MM.1S (cell line): Measurements from ENCODE around the gene SLC51B.

Experiments
- EZH2 ChIP-seq: fragments of 300-600 bp; sonication (generic); optimal IDR thresholded peaks from 2 replicates; pipeline ENCODE3; 2017; ENCODE audit warnings: low read depth, mild to moderate bottlenecking, antibody characterized with exemption, low read length, mixed read lengths
- EZH2phosphoT487 ChIP-seq: fragments of 300-600 bp; sonication (generic); IDR thresholded peaks from 2 replicates; pipeline ENCODE4 v1.6.1; 2018; ENCODE audit warnings: antibody characterized with exemption, low read length
- TF ChIP-seq, protein P1 (sequence below): fragments of 300-600 bp; sonication (generic); IDR thresholded peaks from 2 replicates; pipeline ENCODE4 v1.5.1; 2016; ENCODE audit warnings: antibody characterized with exemption, low read length, mixed read lengths

DNA sequence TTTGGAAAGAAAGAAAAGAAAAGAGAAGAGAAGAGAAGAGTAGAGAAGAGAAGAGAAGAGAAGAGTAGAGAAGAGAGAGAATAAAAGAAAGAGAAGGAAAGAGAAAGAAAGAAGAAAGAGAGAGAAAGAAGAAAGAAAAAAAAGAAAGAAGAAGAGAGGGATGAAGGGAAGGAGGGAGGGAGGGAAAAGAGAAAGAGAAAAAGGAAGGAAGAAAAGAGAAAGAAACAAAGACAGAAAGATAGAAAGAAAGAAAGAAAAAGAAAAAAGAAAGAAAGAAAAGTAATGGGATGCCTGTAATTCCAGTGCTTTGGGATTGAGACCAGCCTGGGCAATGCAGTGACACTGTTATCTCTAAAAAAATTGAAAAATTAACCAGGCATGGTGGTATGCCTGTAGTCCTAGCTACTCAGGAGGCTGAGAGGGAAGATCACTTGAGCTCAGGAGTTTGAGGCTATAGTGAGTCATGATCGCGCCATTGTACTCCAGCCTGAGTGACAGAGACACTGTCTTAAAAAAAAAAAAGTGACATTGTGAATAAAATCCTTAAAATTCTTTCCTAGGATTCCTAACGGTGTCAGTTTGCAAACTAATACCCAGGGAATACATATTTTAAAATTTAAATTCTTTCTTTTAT, 20.9 kb downstream of the SLC51B start:
- TF ChIP-seq, protein P1, sequence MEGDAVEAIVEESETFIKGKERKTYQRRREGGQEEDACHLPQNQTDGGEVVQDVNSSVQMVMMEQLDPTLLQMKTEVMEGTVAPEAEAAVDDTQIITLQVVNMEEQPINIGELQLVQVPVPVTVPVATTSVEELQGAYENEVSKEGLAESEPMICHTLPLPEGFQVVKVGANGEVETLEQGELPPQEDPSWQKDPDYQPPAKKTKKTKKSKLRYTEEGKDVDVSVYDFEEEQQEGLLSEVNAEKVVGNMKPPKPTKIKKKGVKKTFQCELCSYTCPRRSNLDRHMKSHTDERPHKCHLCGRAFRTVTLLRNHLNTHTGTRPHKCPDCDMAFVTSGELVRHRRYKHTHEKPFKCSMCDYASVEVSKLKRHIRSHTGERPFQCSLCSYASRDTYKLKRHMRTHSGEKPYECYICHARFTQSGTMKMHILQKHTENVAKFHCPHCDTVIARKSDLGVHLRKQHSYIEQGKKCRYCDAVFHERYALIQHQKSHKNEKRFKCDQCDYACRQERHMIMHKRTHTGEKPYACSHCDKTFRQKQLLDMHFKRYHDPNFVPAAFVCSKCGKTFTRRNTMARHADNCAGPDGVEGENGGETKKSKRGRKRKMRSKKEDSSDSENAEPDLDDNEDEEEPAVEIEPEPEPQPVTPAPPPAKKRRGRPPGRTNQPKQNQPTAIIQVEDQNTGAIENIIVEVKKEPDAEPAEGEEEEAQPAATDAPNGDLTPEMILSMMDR = no peak
- TF ChIP-seq EZH2 = no peak
- no peak for TF ChIP-seq EZH2phosphoT487
